LNCaP clone FGC (cell line): ENCODE results near the gene FDPS.
"Not testable (repeated sequence)": the region's sequence is repeated elsewhere in the genome, so short reads cannot be mapped to it uniquely, and the experiment has no call there.

Experiments
- DNase-seq: peaks from one replicate; pipeline ENCODE4 v3.0.0-alpha.2; 2011; ENCODE audit warnings: low read depth
- H3K4me3 ChIP-seq: 2 replicates; pipeline ENCODE4 v1.5.1; 2011; ENCODE audit warnings: mild to moderate bottlenecking, low read depth, low read length, control low read depth
- TF ChIP-seq, protein P1 (sequence below): IDR thresholded peaks from 2 replicates; pipeline ENCODE4 v1.5.1; 2012; ENCODE audit warnings: mild to moderate bottlenecking; ENCODE audit not compliant: control insufficient read depth, insufficient read depth; ENCODE audit errors: extremely low read depth

The FDPS gene

DNA sequence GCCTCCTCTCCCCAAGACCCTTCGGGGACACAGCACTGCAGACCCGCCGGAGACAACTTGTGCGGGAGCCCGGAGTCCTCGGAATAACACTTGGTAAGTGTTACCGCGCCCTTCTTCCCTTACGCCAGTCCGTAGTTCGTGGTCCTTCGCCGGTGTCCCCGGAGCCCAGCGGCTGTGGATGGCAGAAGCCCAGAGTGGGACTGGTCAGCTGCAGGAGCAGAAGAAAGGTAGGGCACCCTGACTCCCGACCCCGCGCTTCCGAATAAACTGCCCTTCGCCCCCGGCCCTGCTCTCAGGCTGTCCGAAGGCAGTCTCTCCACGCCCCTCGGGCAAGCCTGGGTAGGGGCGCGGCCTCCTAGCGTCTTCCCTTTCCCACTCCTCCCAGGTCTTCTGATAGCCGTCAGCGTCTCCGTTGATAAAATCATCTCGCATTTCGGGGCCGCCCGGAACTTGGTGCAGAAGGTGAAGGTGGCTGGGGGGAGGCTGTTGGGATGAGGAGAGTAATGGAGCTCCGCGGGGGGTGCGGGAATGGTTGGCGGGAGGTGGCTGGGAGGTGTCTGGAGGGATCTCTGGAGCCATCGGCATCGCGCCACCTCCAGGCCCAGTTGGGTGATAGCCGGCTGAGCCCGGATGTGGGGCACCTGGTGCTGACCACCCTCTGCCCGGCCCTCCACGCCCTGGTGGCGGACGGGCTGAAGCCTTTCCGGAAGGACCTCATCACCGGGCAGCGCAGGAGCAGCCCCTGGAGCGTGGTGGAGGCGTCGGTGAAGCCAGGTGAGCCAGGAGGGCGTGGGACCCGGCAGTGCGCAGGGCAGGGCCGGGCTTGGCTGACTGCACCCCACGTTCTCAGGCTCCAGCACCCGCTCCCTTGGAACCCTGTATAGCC lies 16.3 kb downstream of the FDPS start:
- no peak for DNase-seq
- peak overlapping the region; percentile 95 for H3K4me3 ChIP-seq
- TF ChIP-seq, protein P1, sequence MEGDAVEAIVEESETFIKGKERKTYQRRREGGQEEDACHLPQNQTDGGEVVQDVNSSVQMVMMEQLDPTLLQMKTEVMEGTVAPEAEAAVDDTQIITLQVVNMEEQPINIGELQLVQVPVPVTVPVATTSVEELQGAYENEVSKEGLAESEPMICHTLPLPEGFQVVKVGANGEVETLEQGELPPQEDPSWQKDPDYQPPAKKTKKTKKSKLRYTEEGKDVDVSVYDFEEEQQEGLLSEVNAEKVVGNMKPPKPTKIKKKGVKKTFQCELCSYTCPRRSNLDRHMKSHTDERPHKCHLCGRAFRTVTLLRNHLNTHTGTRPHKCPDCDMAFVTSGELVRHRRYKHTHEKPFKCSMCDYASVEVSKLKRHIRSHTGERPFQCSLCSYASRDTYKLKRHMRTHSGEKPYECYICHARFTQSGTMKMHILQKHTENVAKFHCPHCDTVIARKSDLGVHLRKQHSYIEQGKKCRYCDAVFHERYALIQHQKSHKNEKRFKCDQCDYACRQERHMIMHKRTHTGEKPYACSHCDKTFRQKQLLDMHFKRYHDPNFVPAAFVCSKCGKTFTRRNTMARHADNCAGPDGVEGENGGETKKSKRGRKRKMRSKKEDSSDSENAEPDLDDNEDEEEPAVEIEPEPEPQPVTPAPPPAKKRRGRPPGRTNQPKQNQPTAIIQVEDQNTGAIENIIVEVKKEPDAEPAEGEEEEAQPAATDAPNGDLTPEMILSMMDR: peak; percentile 58

DNA sequence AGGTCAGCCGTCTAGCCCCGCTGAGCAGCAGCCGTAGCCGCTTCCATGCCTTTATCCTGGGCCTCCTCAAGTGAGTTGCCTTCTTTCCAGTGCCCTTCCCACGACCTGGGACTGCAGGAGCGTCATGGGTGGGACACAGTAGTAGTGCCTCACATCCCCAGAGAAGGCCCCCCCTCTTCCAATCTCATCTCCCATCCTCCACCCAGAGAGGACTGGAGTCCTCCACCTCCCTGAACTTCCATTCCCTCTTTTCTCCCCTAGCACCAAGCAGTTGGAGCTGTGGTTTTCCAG lies 16.9 kb downstream of the FDPS start:
- peak overlapping the region; percentile 95 for H3K4me3 ChIP-seq
- TF ChIP-seq, protein P1: no peak

DNA sequence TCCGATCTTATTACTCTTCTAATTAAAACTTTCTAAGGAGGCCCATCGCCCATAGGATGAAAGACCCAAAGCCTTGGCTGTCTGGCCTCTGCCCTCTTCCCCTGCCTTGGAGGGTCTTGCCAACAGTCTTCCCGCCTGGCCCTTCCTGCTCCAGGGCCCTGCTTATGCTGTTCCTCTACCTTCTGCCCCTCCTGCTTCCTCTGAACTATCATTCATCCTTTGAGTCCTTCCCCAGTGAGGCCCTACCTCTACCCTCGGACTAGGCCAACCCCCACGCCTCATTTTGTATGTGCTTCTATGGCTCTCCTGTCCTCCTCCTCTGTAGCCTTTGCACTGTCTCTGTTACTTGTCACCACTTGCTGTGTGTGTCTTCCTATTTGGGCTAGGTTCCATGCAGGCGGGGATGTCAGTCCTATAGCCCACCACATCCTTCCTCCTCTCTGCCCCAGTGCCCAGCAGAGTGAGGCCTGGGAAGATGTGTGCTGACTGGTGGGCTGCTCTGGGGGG lies 17.4 kb downstream of the FDPS start:
- no peak overlapping the region for H3K4me3 ChIP-seq
- no peak for DNase-seq
- TF ChIP-seq, protein P1: no peak

More for the DNA sequence above, 16.9 kb downstream of the FDPS start:
- no peak for DNase-seq

DNA sequence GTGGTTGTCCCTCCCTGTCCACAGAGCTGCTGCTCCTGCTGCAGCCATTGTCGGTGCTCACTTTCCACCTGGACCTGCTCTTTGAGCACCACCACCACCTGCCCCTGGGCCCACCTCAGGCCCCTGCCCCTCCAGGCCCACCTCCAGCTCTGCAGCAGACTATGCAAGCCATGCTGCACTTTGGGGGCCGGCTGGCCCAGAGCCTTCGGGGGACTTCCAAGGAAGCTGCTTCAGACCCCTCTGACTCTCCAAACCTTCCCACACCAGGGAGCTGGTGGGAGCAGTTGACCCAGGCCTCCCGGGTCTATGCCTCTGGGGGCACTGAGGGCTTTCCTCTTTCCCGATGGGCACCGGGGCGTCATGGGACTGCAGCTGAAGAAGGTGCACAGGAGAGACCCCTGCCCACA lies 18.0 kb downstream of the FDPS start:
- TF ChIP-seq, protein P1: no peak
- no peak for DNase-seq
- no peak overlapping the region for H3K4me3 ChIP-seq

DNA sequence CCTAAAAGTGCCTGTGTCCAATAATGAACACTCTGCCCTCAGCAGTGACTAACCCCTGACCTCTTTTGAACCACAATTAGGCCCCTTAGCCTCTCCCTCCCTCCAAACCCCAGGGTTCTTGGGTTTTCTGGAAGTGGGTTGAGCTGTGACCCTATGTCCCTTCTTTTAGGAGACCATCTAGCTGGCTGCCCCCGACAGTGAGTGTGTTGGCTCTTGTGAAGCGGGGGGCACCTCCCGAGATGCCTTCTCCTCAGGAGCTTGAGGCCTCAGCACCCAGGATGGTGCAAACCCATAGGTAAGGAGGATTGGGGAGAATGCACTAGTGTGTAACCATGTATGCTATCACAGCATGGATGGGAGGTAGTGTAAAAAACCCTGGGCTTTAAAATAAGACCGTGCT lies 19.3 kb downstream of the FDPS start:
- DNase-seq: no peak
- TF ChIP-seq, protein P1: no peak

DNA sequence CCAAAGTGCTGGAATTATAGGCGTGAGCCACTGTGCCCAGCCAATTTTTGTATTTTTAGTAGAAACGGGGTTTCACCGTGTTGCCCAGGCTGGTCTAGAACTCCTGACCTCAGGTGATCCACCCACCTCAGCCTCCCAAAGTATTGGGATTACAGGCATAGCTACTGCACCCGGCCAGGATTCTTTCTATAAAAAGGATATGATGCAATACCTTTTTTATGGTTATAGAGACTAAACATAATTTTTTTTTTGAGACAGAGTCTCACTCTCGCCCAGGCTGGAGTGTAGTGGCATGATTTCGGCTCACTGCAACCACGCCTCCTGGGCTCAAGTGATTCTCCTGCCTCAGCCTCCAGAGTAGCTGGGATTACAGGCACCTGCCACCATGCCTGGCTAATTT lies 20.2 kb downstream of the FDPS start:
- DNase-seq, H3K4me3 ChIP-seq: not testable (repeated sequence)

More for the DNA sequence above, 19.3 kb downstream of the FDPS start:
- no peak overlapping the region for H3K4me3 ChIP-seq

DNA sequence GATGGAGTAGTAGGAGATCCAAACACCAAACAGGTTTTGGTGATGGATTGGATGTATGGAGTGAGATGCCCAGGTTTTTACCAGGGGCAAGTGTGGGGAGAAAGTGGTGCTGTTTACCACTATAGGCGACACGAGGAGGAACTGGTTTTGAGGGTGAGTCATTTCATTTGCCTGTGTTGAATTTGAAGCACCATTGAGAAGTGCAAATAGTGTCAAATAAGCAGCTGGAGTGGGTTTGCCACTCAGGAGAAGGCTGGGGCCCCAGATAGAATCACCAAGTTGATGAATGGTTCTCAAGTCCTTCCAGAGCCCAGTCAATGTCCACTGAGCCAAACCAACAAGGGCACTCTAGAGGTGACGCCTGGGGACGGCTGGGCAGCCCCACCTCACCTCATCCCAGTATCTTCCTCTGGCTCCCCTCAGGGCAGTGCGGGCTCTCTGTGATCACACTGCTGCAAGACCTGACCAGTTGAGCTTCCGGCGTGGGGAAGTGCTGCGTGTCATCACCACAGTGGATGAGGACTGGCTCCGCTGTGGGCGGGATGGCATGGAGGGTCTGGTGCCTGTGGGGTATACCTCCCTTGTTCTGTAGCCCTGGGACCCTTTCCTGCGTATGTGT lies 21.4 kb downstream of the FDPS start:
- no peak overlapping the region for H3K4me3 ChIP-seq
- DNase-seq: no peak
- TF ChIP-seq, protein P1: no peak
